Dendritic cell treated with granulocyte-macrophage colony-stimulating factor and Interleukin-4, amounts not matched to agents 40 ng/mL and 50 ng/mL, for 4 days (primary cell): Measurements from ENCODE around the gene ADK.

Experiments used
- H3K27ac Mint-ChIP-seq: one replicate; pipeline ENCODE4 v1.8.0; 2022; ENCODE audit warnings: mild to moderate bottlenecking, mixed read lengths
- H3K27me3 Mint-ChIP-seq: one replicate; pipeline ENCODE4 v1.8.0; 2022; ENCODE audit warnings: mild to moderate bottlenecking, mixed read lengths
- H3K36me3 Mint-ChIP-seq: one replicate; pipeline ENCODE4 v1.8.0; 2022; ENCODE audit warnings: low read depth, mixed read lengths
- H3K4me1 Mint-ChIP-seq: one replicate; pipeline ENCODE4 v1.8.0; 2022; ENCODE audit warnings: low read depth, mixed read lengths
- H3K4me3 Mint-ChIP-seq: one replicate; pipeline ENCODE4 v1.8.0; 2022; ENCODE audit warnings: mild to moderate bottlenecking, moderate library complexity, mixed read lengths
- H3K9me3 Mint-ChIP-seq: one replicate; pipeline ENCODE4 v1.8.0; 2022; ENCODE audit warnings: mixed read lengths
- intact Hi-C: fragments of 100-400 bp; cut with micrococcal nuclease; formaldehyde crosslinking; loops from one replicate; pipeline ENCODE4 v1.15.0; 2022

ADK gene

GRCh38 chr10:74681917-74682627 lies 531.1 kb downstream of the ADK start:
- no peak overlapping the region for H3K4me3 Mint-ChIP-seq
- H3K9me3 Mint-ChIP-seq: no peaks in the 10 kb centered on the region
- H3K36me3 Mint-ChIP-seq: peaks cover 24% of the 10 kb centered on the region
- no peaks in the 10 kb centered on the region for H3K27me3 Mint-ChIP-seq
- no peak overlapping the region for H3K27ac Mint-ChIP-seq
- peaks cover 7% of the 10 kb centered on the region for H3K4me1 Mint-ChIP-seq
- intact Hi-C loops: no loop called here

- Mint-ChIP-seq H3K4me1 (peaks cover 7% of the 10 kb centered on the region), H3K36me3 (peaks cover 23% of the 10 kb centered on the region), H3K4me3 (no peak overlapping the region), H3K9me3 (no peaks in the 10 kb centered on the region), H3K27ac (no peak overlapping the region), H3K27me3 (no peaks in the 10 kb centered on the region)
- intact Hi-C loops: no loop called here
These were observed 532.0 kb downstream of the ADK start for GRCh38 chr10:74683067-74683466.

- peaks cover 28% of the 10 kb centered on the region for H3K36me3 Mint-ChIP-seq
- H3K27me3 Mint-ChIP-seq: no peaks in the 10 kb centered on the region
- no peak overlapping the region for H3K4me3 Mint-ChIP-seq
- intact Hi-C loops: no loop called here
- no peaks in the 10 kb centered on the region for H3K9me3 Mint-ChIP-seq
- peaks cover 7% of the 10 kb centered on the region for H3K4me1 Mint-ChIP-seq
- H3K27ac Mint-ChIP-seq: no peak overlapping the region
These were observed 532.8 kb downstream of the ADK start for GRCh38 chr10:74683621-74684364.

- H3K27ac Mint-ChIP-seq: no peak overlapping the region
- H3K36me3 Mint-ChIP-seq: peaks cover 29% of the 10 kb centered on the region
- no peaks in the 10 kb centered on the region for H3K27me3 Mint-ChIP-seq
- intact Hi-C loops: no loop called here
- no peak overlapping the region for H3K4me3 Mint-ChIP-seq
- no peaks in the 10 kb centered on the region for H3K9me3 Mint-ChIP-seq
- H3K4me1 Mint-ChIP-seq: peaks cover 7% of the 10 kb centered on the region
These were observed 533.4 kb downstream of the ADK start for GRCh38 chr10:74684462-74684861.

DNA sequence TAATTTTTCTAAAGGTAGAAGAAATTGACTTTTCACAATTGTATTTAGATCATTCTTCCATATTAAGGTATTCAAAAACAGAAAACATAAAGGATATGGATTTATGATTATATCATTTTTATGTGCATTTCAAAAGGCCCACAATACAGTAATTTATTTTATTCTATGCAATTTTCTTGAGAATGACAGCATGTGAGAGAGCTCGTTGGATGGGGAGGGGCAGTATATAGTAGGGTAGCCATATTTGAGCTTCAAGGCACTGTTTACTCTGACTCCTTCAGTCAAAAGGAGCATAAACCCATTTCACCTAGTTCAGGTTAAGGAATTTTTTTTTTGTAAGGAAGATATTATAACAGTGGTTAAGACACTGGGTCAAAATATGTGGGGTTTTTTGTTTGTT lies 534.5 kb downstream of the ADK start:
- Mint-ChIP-seq H3K9me3 (no peaks in the 10 kb centered on the region), H3K27ac (no peak overlapping the region), H3K27me3 (no peaks in the 10 kb centered on the region), H3K36me3 (peaks cover 29% of the 10 kb centered on the region), H3K4me3 (no peak overlapping the region), H3K4me1 (peaks cover 7% of the 10 kb centered on the region)
- intact Hi-C loops: no loop called here

- Mint-ChIP-seq H3K4me3 (no peak overlapping the region), H3K9me3 (no peaks in the 10 kb centered on the region), H3K27ac (no peak overlapping the region), H3K4me1 (no peaks in the 10 kb centered on the region), H3K36me3 (peaks cover 29% of the 10 kb centered on the region), H3K27me3 (no peaks in the 10 kb centered on the region)
- intact Hi-C loops: no loop called here
These were observed 539.4 kb downstream of the ADK start for GRCh38 chr10:74690393-74690792.

DNA sequence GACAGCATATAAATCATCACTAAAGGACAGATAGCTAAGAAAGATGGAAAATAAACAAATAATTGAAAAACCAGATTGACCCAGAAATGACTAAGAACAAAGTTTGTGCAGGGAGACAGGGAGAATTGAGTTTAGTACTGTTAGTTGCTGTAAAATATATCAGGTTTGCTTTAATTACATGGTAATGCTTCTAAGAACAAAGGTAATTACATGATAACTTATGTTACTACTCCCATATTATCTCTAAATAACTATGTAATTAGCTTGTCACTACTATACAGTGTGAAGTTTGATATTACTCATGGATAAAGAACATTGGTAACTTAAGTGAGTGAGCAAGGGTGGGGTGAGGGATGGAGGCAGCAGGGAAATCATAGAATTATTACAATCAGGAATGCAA lies 540.1 kb downstream of the ADK start:
- H3K9me3 Mint-ChIP-seq: no peaks in the 10 kb centered on the region
- H3K4me1 Mint-ChIP-seq: no peaks in the 10 kb centered on the region
- H3K27me3 Mint-ChIP-seq: no peaks in the 10 kb centered on the region
- H3K36me3 Mint-ChIP-seq: peaks cover 22% of the 10 kb centered on the region
- H3K27ac Mint-ChIP-seq: no peak overlapping the region
- intact Hi-C loops: no loop called here
- no peak overlapping the region for H3K4me3 Mint-ChIP-seq

DNA sequence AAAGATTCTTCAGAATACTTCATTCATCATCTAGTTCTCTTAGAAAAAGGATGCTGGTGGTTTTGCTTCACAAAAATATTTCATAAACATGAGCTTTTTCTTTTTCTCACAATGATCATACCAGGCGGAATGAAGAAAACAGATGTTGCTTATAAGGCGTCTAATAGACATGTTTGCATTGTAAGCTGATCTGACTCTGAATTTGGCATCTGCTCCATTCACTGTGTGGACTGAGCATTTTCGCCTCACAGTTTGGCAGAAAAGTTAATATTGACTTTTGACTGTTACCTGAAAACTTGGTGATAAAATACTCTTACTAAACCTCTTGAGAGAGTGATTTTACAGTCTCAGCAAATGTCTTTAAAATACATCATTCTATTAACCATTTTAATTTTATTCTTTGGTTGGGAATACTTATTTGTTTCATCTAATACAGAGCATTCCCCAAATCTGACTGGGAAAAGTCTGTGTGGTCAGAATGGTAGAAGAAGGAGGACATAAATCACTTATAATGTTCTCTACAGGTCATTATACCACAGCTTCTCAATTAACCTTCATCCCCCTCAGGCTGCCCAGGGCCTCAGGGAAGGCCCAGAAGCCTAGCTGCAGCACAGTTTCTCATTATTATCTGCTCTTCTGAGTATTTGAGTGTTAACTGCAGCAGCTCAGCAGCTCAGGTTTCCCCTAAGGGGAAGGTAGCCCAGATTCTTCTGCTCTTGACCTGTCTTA lies 553.8 kb downstream of the ADK start:
- Mint-ChIP-seq H3K4me3 (no peak overlapping the region), H3K9me3 (no peaks in the 10 kb centered on the region), H3K36me3 (peaks cover 26% of the 10 kb centered on the region), H3K27ac (no peak overlapping the region), H3K27me3 (no peaks in the 10 kb centered on the region), H3K4me1 (no peaks in the 10 kb centered on the region)
- intact Hi-C loops: no loop called here

- Mint-ChIP-seq H3K36me3 (peaks cover 32% of the 10 kb centered on the region), H3K9me3 (no peaks in the 10 kb centered on the region), H3K27me3 (no peaks in the 10 kb centered on the region), H3K4me3 (no peak overlapping the region), H3K27ac (no peak overlapping the region), H3K4me1 (no peaks in the 10 kb centered on the region)
- intact Hi-C loops: no loop called here
These were observed 554.4 kb downstream of the ADK start for GRCh38 chr10:74705358-74705980.

GRCh38 chr10:74706966-74707365 lies 555.9 kb downstream of the ADK start:
- intact Hi-C loops: no loop called here
- Mint-ChIP-seq H3K9me3 (no peaks in the 10 kb centered on the region), H3K4me3 (no peak overlapping the region), H3K36me3 (peaks cover 37% of the 10 kb centered on the region), H3K4me1 (no peaks in the 10 kb centered on the region), H3K27ac (no peak overlapping the region), H3K27me3 (no peaks in the 10 kb centered on the region)

DNA sequence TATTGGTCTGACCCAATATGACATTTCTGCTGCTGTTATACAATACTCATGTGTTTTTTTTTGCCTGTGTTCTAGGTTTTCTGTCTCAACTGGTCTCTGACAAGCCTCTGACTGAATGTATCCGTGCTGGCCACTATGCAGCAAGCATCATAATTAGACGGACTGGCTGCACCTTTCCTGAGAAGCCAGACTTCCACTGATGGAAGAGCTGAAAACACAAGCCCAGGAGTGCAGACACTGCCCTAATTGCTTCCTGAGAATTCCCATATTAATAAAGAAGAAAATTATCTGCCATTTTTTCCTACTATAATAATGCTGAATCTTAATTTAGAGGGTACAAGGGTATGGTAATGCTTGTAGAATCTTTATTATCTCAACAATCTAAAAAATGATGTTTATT lies 557.2 kb downstream of the ADK start:
- intact Hi-C loops: no loop called here
- Mint-ChIP-seq H3K9me3 (no peaks in the 10 kb centered on the region), H3K27ac (no peak overlapping the region), H3K27me3 (no peaks in the 10 kb centered on the region), H3K4me3 (no peak overlapping the region), H3K36me3 (peaks cover 24% of the 10 kb centered on the region), H3K4me1 (no peaks in the 10 kb centered on the region)

DNA sequence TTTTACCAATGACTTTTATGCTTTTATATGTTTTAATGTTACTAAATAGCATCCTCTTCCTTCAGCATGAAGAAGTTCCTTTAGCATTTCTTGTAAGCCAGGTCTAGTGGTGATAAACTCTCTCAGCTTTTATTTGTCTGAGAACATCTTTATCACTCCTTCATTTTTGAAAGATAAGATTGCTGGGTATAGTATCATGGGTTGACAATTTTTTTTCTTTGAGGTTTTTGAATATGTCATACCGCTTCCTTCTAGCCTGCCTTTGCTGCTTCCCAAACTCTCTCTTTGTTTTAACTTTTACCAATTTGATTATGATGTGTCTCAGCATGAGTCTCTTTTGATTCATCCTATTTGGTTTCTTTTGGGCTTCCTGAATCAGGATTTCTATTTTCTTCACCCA lies 567.2 kb downstream of the ADK start:
- Mint-ChIP-seq H3K4me3 (no peak overlapping the region), H3K27me3 (no peaks in the 10 kb centered on the region), H3K9me3 (peaks cover 36% of the 10 kb centered on the region), H3K27ac (no peak overlapping the region), H3K4me1 (no peaks in the 10 kb centered on the region), H3K36me3 (peaks cover 38% of the 10 kb centered on the region)
- intact Hi-C loops: no loop called here

DNA sequence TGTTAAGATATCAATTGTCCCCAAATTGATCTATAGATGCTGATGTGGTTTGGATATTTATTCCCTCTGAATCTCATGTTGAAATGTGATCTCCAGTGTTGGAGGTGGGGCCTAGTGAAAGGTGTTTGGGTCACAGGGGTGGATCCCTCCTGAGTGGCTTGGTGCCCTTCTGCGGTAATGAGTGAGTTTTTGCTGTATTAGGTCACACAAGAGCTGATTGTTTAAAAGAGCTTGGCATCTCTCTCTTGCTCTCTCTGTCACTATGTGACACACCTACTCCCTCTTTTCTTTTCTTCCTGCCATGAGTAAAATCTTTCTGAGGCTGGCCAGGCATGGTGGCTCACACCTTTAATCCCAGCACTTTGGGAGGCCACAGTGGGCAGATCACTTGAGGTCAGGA lies 577.2 kb downstream of the ADK start:
- H3K36me3 Mint-ChIP-seq: no peaks in the 10 kb centered on the region
- intact Hi-C loops: no loop called here
- H3K4me1 Mint-ChIP-seq: no peaks in the 10 kb centered on the region
- no peak overlapping the region for H3K4me3 Mint-ChIP-seq
- no peaks in the 10 kb centered on the region for H3K27me3 Mint-ChIP-seq
- H3K27ac Mint-ChIP-seq: no peak overlapping the region
- H3K9me3 Mint-ChIP-seq: no peaks in the 10 kb centered on the region

DNA sequence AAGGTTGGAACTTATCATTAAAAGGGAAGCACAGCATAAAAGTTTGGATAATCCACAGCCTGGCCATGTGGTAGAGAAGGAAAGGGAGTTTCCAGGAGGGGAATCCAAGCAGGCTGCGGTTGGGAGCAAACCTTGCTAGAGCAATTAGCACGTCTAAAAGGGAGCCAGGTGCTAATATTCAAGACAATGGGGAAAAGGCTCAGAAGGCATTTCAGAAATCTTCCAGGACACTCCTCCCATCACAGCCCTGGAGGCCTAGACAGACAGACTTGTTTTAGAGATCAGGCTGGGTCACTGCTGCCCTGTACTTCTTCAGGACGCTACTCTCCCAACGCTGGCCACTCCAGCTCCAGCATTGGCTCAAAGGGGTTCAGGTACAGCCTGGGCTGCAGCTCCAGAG lies 579.2 kb downstream of the ADK start:
- H3K27ac Mint-ChIP-seq: no peak overlapping the region
- no peaks in the 10 kb centered on the region for H3K36me3 Mint-ChIP-seq
- H3K4me3 Mint-ChIP-seq: no peak overlapping the region
- no peaks in the 10 kb centered on the region for H3K27me3 Mint-ChIP-seq
- no peaks in the 10 kb centered on the region for H3K4me1 Mint-ChIP-seq
- intact Hi-C loops: no loop called here
- peaks cover 8% of the 10 kb centered on the region for H3K9me3 Mint-ChIP-seq
